GM12878 (cell line): ENCODE data around the gene ABHD18. TPM values are rescaled to one million over a fixed set of nuclear protein-coding genes. Genes with fewer than 3 reads are reported as not detected.

Experiments
- ATAC-seq: fragments of 200-7000 bp; cut with Tn5 transposase; 3 replicates; pipeline ENCODE4 v1.9.1; 2020; ENCODE audit warnings: mild to moderate bottlenecking, moderate library complexity
- BruUV-seq: library from RNA; stranded (reverse); fragments of 400-500 nt; replicated peaks from 2 replicates; lab custom pipeline; 2021; lab: Mats Ljungman, UMichigan
- CTCF ChIA-PET: fragments of 300-600 bp; sonication (Branson Sonifier 250); formaldehyde crosslinking; extraction: SDS; loops from one replicate; lab custom pipeline; 2021; ENCODE audit warnings: inconsistent platforms; lab: Yijun Ruan, JAX
- POLR2A ChIA-PET: fragments of 350-600 bp; formaldehyde crosslinking; extraction: SDS; loops from one replicate; lab custom pipeline; 2021; ENCODE audit warnings: inconsistent platforms; lab: Charles Lee
- RAD21 ChIA-PET: fragments of 300-600 bp; sonication (Branson Sonifier 250); formaldehyde crosslinking; loops from one replicate; lab custom pipeline; 2023; ENCODE audit warnings: antibody characterized with exemption; ENCODE audit not compliant: unreplicated experiment; lab: Charles Lee
- SMC1A ChIA-PET: fragments of 300-600 bp; sonication (Branson Sonifier 250); formaldehyde crosslinking; loops from one replicate; lab custom pipeline; 2023; ENCODE audit not compliant: unreplicated experiment, uncharacterized antibody; lab: Charles Lee
- DNase-seq: peaks from one replicate; pipeline ENCODE4 v3.0.0-alpha.2; 2011; ENCODE audit warnings: low read depth, low spot score
- FAIRE-seq: peaks from 3 replicates; lab custom pipeline; 2011; peaks lifted over from hg19 to GRCh38; lab: Jason Lieb, UNC
- H2AFZ ChIP-seq: 2 replicates; pipeline ENCODE4 v1.6.0; 2011; ENCODE audit warnings: low read depth, low read length, control low read depth; ENCODE audit not compliant: control insufficient read depth
- H3K27ac ChIP-seq: 2 replicates; pipeline ENCODE4 v1.5.1; 2011; ENCODE audit warnings: control low read depth; ENCODE audit not compliant: control insufficient read depth, insufficient read depth
- H3K27me3 ChIP-seq, 2 experiments: replicated peaks in 1 of 2; 2 replicates each; pipeline versions ENCODE4 v1.6.0 to v1.6.1; 2011; ENCODE audit warnings: low read length in 1 of 2; ENCODE audit not compliant: control insufficient read depth in 2 of 2, insufficient read depth in 2 of 2
- H3K36me3 ChIP-seq, 2 experiments: 2 replicates each; pipeline ENCODE4 v1.5.1; 2011; ENCODE audit warnings: low read length in 1 of 2; ENCODE audit not compliant: control insufficient read depth in 2 of 2, insufficient read depth in 2 of 2
- H3K4me1 ChIP-seq: 2 replicates; pipeline ENCODE4 v1.6.1; 2011; ENCODE audit warnings: mild to moderate bottlenecking, low read length, moderate library complexity, mixed read lengths; ENCODE audit not compliant: control insufficient read depth, insufficient read depth
- H3K4me2 ChIP-seq: 2 replicates; pipeline ENCODE4 v1.6.0; 2011; ENCODE audit warnings: control low read depth; ENCODE audit not compliant: control insufficient read depth, insufficient read depth
- H3K4me3 ChIP-seq: fragments of 200-600 bp; sonication (generic); 2 replicates; pipeline ENCODE4 v1.5.1; 2016
- H3K79me2 ChIP-seq: 2 replicates; pipeline ENCODE4 v1.6.0; 2011; ENCODE audit warnings: low read length; ENCODE audit not compliant: control insufficient read depth, insufficient read depth
- H3K9ac ChIP-seq: 2 replicates; pipeline ENCODE4 v1.8.0; 2011; ENCODE audit warnings: low read length, control low read depth, mixed read lengths; ENCODE audit not compliant: control insufficient read depth, insufficient read depth
- H3K9me3 ChIP-seq: replicated peaks from 3 replicates; pipeline ENCODE4 v1.5.1; 2011; ENCODE audit warnings: mild to moderate bottlenecking, low read length; ENCODE audit not compliant: control insufficient read depth, insufficient read depth
- H4K20me1 ChIP-seq: 2 replicates; pipeline ENCODE4 v1.6.0; 2011; ENCODE audit not compliant: control insufficient read depth, insufficient read depth
- CBX5 ChIP-seq: sonication (generic); IDR thresholded peaks from 2 replicates; pipeline ENCODE4 v1.6.1; 2016; ENCODE audit warnings: low read depth, moderate library complexity, mild to moderate bottlenecking, inconsistent platforms
- HDAC2 ChIP-seq: fragments of 200-600 bp; sonication (generic); IDR thresholded peaks from 2 replicates; pipeline ENCODE4 v1.6.1; 2017
- IRF4 ChIP-seq: IDR thresholded peaks from 2 replicates; pipeline ENCODE4 v1.6.1; 2011; ENCODE audit warnings: low read depth, low read length
- KDM1A ChIP-seq: fragments of 200-600 bp; sonication (generic); IDR thresholded peaks from 2 replicates; pipeline ENCODE4 v1.6.1; 2016; ENCODE audit warnings: borderline replicate concordance
- MTA3 ChIP-seq: IDR thresholded peaks from 2 replicates; pipeline ENCODE4 v1.6.1; 2012; ENCODE audit warnings: low read length, inconsistent platforms, borderline replicate concordance
- NR2C2 ChIP-seq: IDR thresholded peaks from 2 replicates; pipeline ENCODE4 v1.6.1; 2011; ENCODE audit warnings: borderline replicate concordance, low read depth; ENCODE audit not compliant: control insufficient read depth, insufficient read length
- PAX5 ChIP-seq: IDR thresholded peaks from 2 replicates; pipeline ENCODE4 v1.6.1; 2011; ENCODE audit warnings: low read depth, low read length, borderline replicate concordance
- PML ChIP-seq: IDR thresholded peaks from 2 replicates; pipeline ENCODE4 v1.6.1; 2012; ENCODE audit warnings: low read length, inconsistent platforms
- SMARCA5 ChIP-seq: fragments of 450-650 bp; IDR thresholded peaks from 2 replicates; pipeline ENCODE4 v1.6.1; 2017; ENCODE audit warnings: mild to moderate bottlenecking
- TCF7 ChIP-seq: IDR thresholded peaks from 2 replicates; pipeline ENCODE4 v1.6.1; 2014; ENCODE audit warnings: antibody characterized with exemption, borderline replicate concordance
- WGBS: methylation state at CpG from one replicate; pipeline ENCODE4 v1.1.6; 2016; ENCODE audit warnings: low lambda C conversion rate; ENCODE audit not compliant: insufficient replicate concordance, insufficient coverage; ENCODE audit errors: missing lambda C conversion rate; 5-methylcytosine and 5-hydroxymethylcytosine counted together
- in situ Hi-C: fragments of 300-500 bp; cut with MboI; formaldehyde crosslinking; loops from 9 replicates; pipeline ENCODE4 v1.14.3; 2018; ENCODE audit warnings: mixed read lengths
- intact Hi-C: fragments of 100-400 bp; cut with micrococcal nuclease; formaldehyde crosslinking; loops from one replicate; pipeline ENCODE4 v1.14.2; 2022; ENCODE audit not compliant: unreplicated experiment
- polyA plus RNA-seq, 11 experiments: library from polyadenylated mRNA; depleted of rRNA in 4 of 11; unstranded in 6 of 11; stranded (reverse) in 5 of 11; fragments of >200 nt; fragmentation: Nextera tagmentation in 4 of 11; fragmentation: Illumina TruSeq in 1 of 11; extraction: Ambion mirVana in 4 of 11; extraction: Trizol in 1 of 11; gene quantifications; 1 replicate in 1 of 11; 2 replicates in 10 of 11; pipeline versions ENCODE4 v1.2.1 to v1.2.3, GENCODE V29; 2011 to 2016; ENCODE audit warnings: inconsistent platforms in 2 of 11, missing spikeins in 2 of 11, low read depth in 1 of 11
- total RNA-seq, 4 experiments: library from RNA; depleted of rRNA in 3 of 4; stranded (reverse); fragments of >200 nt in 3 of 4; fragmentation: Illumina TruSeq in 1 of 4; extraction: Trizol in 1 of 4; gene quantifications; 2 replicates each; pipeline versions ENCODE4 v1.2.1 to v1.2.3, GENCODE V29; 2013 to 2021
- TF ChIP-seq, protein P1 (sequence below): fragments of 450-650 bp; IDR thresholded peaks from 2 replicates; pipeline ENCODE4 v1.6.1; 2016; ENCODE audit warnings: mild to moderate bottlenecking, moderate library complexity, borderline replicate concordance
- TF ChIP-seq, protein P2 (sequence below): fragments of 450-650 bp; IDR thresholded peaks from 2 replicates; pipeline ENCODE4 v1.6.1; 2017; ENCODE audit warnings: antibody characterized with exemption, mild to moderate bottlenecking, moderate library complexity

The ABHD18 gene
- total and polyA plus RNA-seq, 10 of the 15 experiments (the other 5 are each of a cell fraction or from before 2014, with no cell fraction given), result 3.4 to 13.5 (median 9.6) TPM

DNA sequence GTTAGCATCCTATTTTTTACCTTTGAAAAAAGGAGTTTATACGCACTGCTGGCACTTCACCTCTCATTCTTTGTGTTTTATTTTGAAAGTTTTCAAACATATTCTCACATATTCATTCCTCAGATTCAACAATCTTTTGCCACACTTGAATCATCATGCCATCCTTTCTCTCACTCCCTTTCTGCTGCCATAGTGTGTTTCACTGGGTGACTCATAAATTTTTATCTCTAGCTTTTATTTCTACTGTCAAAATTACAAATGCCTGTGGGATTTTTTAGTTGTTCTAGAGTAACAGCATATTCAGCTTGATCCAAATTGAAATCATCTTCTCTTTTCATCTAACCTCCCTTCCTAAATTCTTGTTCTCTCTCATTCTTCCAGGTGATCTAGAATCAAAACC lies 28.2 kb upstream of the ABHD18 start:
- Histone ChIP-seq H3K27ac (no peak overlapping the region), H2AFZ (no peak overlapping the region), H3K9ac (no peak overlapping the region), H3K4me3 (no peak overlapping the region), H4K20me1 (no peaks in the 10 kb centered on the region), H3K36me3 (peaks cover 0 to 4% of the 10 kb centered on the region in 2 experiments; a peak in 1 of 4 replicates), H3K9me3 (no peaks in the 10 kb centered on the region), H3K4me1 (no peaks in the 10 kb centered on the region), H3K27me3 (no peaks in the 10 kb centered on the region), H3K4me2 (no peak overlapping the region), H3K79me2 (no peaks in the 10 kb centered on the region)
- DNase-seq, result no peak
- no peak for FAIRE-seq
- intact Hi-C loops (no loop called here), in situ Hi-C loops (no loop called here)
- POLR2A ChIA-PET, result no interaction called here
- CTCF ChIA-PET, result no interaction called here
- BruUV-seq, result no TSS peak
- RAD21 ChIA-PET, result no interaction called here
- ATAC-seq, result no peak
- WGBS, result 88% methylated on average over 1 of the region's 1 CpG
- SMC1A ChIA-PET, result interaction anchor here (1.3 kb wide), 1 partner anchor 19 kb away, joined by 3 read pairs; no protein-coding TSS in a partner anchor
- TF ChIP-seq CBX5, result no peak
- TF ChIP-seq MTA3, result no peak
- TF ChIP-seq KDM1A, result no peak
- TF ChIP-seq, protein P1, sequence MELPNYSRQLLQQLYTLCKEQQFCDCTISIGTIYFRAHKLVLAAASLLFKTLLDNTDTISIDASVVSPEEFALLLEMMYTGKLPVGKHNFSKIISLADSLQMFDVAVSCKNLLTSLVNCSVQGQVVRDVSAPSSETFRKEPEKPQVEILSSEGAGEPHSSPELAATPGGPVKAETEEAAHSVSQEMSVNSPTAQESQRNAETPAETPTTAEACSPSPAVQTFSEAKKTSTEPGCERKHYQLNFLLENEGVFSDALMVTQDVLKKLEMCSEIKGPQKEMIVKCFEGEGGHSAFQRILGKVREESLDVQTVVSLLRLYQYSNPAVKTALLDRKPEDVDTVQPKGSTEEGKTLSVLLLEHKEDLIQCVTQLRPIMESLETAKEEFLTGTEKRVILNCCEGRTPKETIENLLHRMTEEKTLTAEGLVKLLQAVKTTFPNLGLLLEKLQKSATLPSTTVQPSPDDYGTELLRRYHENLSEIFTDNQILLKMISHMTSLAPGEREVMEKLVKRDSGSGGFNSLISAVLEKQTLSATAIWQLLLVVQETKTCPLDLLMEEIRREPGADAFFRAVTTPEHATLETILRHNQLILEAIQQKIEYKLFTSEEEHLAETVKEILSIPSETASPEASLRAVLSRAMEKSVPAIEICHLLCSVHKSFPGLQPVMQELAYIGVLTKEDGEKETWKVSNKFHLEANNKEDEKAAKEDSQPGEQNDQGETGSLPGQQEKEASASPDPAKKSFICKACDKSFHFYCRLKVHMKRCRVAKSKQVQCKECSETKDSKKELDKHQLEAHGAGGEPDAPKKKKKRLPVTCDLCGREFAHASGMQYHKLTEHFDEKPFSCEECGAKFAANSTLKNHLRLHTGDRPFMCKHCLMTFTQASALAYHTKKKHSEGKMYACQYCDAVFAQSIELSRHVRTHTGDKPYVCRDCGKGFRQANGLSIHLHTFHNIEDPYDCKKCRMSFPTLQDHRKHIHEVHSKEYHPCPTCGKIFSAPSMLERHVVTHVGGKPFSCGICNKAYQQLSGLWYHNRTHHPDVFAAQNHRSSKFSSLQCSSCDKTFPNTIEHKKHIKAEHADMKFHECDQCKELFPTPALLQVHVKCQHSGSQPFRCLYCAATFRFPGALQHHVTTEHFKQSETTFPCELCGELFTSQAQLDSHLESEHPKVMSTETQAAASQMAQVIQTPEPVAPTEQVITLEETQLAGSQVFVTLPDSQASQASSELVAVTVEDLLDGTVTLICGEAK, result no peak
- TF ChIP-seq, protein P2, sequence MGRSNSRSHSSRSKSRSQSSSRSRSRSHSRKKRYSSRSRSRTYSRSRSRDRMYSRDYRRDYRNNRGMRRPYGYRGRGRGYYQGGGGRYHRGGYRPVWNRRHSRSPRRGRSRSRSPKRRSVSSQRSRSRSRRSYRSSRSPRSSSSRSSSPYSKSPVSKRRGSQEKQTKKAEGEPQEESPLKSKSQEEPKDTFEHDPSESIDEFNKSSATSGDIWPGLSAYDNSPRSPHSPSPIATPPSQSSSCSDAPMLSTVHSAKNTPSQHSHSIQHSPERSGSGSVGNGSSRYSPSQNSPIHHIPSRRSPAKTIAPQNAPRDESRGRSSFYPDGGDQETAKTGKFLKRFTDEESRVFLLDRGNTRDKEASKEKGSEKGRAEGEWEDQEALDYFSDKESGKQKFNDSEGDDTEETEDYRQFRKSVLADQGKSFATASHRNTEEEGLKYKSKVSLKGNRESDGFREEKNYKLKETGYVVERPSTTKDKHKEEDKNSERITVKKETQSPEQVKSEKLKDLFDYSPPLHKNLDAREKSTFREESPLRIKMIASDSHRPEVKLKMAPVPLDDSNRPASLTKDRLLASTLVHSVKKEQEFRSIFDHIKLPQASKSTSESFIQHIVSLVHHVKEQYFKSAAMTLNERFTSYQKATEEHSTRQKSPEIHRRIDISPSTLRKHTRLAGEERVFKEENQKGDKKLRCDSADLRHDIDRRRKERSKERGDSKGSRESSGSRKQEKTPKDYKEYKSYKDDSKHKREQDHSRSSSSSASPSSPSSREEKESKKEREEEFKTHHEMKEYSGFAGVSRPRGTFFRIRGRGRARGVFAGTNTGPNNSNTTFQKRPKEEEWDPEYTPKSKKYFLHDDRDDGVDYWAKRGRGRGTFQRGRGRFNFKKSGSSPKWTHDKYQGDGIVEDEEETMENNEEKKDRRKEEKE, result no peak
- no peak for TF ChIP-seq PAX5
- no peak for TF ChIP-seq HDAC2
- no peak for TF ChIP-seq IRF4
- TF ChIP-seq SMARCA5, result no peak
- no peak for TF ChIP-seq NR2C2
- no peak for TF ChIP-seq TCF7
- TF ChIP-seq PML, result no peak
